NOMO-1 treated with DMSO at 0.1 percent for 48 hours (cell line): ENCODE data around the gene SPSB1.

ENCODE experiments used
- DNase-seq: peaks from one replicate; lab custom pipeline; 2025; ENCODE audit not compliant: unreplicated experiment; lab: John Stamatoyannopoulos, UW

The SPSB1 gene

DNA sequence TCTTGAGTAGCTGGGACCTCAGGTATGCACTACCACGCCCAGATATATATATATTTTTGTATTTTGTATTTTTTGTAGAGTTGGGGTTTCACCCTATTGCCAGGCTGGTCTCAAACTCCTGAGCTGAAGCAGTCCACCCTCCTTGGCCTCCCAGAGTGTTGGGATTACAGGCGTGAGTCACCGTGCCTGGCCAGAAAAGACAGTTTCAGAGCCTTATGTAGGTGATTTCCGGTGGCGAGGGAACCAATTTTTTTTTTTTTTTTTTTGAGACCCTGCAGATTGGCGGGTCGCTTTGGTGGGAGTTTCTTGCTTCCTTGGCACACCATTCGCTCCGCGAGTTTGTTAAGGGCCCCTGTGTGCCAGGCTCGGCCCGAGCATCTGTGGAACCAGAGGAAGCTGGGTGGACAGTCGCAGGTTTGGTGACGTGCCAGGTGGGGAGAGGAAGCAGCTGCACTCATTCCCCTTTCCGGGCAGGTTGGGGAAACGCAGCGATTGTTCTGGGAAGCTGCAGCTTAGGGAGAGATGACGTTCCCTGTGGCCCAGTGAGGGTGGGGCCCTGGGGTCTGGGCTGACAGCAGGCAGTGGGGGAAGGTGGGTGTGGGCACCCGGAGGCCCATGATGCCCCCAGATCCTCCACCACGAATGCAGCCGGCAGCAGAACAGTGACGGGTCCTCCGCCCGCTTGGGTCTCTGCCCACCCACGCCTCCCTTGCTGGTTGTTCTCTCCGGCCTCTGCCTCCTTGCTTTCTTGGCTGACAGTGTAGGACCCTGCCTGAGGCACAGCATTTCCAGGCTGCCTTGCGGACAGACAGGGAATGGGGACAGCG is 25.1 kb downstream of the SPSB1 start:
- no peak for DNase-seq

DNA sequence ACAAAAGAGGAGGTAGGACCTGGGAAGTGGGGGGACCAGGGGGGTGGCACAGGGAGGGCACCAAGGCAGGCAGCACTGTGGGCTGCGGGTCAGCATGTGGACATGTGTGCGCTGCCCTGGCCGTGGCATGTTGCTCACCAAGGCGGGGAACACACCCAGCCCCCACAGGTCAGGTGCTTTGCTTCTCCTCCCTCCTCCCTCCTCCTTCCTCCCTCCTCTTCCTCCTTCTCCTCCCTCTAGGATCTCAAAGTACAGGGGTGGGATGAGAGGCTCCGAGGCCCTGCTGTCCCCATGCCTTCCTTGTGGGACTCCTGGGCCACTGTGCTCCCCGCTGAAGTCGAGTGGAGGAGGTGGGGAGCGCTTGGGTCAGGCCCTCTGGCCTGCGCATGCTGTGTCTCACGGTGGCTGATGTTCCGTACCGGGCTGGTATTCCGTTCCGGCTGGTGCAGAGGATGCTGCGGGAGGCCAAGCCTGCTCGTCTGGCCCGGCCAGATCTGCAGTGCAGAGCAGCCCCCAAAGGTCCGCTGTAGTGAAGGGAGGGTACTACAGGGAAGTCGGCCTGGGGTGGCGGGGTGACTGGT is 26.6 kb downstream of the SPSB1 start:
- no peak for DNase-seq

DNA sequence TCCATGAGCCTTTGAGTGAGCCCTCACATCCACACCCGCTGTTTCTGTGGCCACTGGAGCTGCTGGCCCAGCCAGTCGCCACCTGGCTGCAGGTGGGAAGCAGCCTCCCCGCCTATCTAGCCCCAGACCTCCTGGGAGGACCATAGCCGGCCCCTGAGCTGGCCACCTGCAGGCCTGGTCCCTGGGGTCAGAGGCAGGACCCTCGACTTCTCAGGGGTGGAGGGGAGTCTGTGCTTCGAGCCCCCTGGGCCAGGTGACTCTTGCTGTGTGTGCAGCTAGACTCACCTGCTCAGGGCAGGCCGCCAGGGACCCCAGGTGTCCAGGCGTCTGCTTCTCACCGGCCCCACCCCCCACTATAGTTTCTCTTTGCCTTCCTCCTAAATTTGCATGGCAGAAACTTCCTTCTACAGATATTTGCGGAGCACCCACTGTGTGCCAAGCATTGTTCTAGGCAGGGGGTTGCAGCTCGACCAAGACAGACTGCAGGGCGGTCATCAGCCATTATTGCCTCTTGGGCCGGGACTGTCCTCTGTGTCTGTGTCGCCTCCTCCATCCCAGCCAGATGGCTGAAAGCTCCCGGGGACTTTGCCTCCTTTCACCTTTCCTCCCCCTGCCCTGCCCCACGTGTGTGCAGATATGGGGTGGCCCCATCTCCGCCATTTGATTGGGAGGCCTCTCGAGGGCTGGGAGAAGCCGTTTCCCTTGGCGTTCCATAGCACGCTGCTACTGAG is 27.3 kb downstream of the SPSB1 start:
- no peak for DNase-seq

DNA sequence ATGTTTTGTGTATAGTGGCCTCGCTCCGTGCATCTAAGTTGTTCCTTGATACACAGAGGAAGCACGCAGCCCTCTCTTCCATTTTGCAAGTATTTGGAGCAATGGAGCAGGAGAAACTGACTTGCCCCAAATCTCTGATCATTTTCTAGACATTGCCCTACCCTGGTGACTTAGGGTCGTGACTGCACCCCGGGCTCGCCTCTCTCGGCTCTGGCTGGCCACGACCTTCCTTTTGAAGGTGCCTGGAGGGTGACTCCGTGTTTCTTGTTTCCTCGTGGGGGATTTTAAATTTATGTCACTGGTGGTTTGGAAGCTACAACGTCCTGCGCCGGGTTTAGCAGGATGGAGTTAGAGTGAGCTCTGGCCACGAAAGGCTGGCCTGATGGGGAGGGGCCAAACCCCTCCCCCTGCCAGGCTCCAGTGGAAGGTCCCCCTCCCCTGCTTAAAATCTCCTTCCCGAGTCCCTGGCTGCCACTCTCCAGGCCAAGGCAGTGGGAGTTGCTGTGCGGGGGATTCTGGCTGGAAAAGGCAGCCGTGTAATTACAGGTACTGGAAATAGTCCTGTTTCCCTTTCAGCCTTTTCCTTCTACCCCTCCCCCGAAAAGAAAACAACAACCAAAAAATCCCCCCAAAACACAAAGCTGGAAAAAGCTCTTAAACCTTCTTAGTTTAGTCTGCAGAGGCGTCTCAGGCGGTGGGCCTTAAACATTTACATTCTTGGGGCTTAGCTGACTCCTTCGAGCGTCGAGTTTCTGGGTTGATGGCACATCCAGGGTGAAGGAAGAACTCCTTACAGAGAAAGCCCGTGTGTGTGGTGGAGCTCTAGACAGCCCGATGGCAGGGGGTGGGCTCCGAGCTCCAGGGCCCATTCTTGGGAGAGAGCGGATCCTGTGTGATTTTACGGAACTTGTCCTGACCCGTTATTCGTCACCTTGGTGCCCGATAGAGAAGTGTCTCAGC is 28.1 kb downstream of the SPSB1 start:
- DNase-seq = no peak

DNA sequence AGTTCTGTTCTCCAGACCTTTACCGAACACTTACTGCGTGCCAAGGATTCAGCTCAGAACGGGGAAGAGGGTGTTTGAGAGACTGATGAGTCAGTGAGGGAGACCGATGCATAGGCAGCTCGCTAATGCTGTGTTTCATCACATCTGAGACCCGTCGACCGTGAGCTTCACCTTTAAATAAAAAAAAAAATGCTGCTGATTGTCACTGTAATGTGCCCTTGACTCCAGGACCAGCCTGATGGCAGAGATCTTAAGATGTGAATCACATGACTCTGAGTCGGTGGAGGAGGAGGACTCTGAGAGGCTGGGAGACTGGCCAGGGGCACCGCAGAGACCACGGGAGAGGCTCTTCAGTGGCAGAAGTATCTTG is 28.8 kb downstream of the SPSB1 start:
- peak; percentile 70 for DNase-seq

DNA sequence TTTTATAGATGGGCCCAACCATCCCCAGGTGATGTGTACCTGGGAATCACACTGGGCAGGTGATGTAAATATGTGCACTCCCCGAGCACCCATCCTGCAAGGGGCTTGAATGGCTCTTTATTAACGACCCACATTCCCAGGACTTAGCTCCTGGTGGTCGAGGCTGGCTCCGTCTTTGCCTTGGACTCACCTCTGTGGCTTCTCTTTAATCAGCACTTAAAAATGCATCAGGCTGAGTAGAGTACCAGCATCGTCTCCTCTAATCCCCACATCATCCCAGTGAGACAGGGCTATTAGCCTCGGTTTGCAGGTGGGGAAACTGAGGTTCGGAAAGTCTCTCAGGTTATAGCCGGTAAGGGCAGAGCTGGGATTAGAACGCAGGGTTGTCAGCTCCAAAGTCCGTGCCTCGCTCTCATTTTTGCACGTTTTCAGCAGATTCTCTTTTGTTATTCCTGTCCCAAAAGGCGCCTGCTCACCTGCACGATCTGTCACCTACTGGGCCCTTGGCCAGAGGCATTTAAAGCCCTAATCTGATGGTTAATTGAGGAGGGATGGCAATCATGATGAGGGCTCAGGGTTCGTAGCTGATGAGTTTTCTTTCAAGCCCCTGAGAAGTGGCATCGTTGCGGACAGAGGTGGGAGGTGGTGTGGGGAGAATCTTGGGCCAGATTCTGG is 29.4 kb downstream of the SPSB1 start:
- DNase-seq = no peak

DNA sequence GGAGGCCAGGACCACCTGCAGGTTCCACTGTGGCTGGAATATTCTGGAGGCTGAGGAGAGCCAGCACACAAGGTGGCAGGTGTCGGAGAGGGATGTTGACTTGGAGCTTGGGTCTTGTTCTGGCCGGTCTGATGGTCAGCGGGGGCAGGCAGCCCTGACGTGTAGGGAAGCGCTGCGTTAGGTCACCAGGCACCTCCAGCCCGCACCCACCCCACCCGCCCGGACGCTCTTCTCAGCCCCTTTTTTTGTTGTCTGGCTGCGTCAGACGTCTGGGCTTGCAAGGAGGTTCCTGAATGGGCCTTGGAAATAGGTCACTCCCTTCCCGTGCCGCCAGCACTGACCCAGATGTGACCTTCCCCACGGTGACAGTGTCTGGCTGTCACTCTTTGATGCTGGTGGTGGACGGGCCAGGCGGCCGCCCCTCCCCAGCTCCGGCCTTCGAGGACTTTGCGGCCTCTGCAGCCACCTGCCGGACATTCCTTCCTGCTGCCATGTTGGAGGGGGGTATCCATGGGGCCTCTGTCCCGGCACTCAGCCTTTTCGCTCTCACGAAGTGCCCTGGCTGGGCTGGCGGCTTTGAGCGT is 30.1 kb downstream of the SPSB1 start:
- DNase-seq = no peak

DNA sequence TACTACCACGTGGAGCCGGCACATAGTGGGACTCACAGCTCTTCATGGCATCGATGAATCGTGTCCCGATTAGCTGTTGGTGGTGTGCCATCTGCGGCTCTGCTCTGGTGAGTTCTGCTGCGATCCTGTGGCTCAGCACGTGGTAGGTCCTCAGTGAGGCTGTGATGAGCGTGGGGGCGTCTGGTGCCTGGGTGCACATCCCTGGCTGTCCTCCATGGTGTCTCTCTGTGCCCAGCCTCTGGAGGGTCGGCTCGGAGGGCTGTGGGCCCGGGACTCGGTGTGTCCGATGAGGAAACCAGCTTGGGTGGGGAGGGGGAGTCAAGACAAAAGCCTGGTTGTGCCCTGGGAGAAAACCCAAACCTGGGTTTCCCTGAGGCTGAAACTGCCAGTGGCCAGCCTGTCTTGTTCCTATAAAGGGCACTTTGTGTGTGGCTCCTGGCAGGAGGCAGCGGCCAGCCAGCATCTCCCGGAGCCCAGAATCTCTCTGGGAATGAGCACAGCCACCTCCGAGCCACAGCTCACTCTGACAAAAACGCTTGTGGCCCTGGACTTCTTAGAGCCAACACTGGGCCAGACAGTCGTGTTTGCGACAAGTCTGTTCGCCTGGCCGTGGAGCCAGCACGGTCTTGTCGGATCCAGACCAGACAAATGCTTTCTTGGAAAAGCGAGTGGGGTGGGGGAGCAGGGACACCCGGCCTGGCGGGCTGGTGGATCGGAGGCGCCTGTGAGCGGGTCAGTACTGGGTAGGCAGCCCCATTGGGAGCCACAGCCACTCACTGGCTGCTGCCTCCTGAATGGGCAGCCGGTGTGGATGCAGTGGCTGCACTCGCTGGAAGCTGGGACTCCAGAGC is 31.8 kb downstream of the SPSB1 start:
- no peak for DNase-seq

DNA sequence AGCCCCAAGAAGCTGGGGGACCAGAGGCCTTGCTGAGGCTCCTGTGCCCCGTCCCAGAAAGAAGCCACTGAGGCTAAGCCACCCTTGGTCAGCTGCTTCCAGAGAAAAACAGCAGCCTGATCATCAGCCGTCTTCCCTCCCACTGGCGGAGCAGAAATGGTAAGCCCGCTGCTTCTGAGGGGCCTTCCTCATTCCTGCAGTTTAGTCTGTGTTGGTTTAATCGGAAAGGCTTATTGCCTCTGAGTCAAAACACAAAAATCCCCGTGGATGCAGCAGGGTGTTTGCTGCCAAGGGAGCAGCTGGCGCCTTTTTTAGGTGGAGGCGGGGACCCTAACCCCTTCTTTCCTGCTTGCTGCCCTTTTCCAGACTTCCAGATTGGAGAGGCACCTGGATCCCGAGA is 33.9 kb downstream of the SPSB1 start:
- DNase-seq = no peak

DNA sequence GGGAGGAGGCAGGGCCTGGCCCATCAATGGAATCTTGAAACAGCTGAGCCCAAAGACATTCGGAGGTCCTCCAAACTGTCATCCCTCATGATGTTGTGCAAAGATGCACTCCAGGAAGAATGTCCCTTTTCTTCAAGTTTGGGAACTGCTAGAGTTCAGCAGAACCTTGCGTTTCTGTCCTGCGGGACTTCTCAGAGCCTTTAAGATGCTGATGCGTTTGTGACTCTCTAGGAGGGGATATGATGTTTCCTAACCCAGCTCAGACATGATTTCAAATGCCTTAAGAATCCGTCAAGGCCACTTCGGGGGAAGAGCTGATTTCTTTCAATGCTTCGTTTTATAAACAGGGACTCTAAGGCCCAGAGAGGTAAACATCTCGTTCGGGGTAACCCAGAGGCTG is 35.5 kb downstream of the SPSB1 start:
- DNase-seq = no peak

DNA sequence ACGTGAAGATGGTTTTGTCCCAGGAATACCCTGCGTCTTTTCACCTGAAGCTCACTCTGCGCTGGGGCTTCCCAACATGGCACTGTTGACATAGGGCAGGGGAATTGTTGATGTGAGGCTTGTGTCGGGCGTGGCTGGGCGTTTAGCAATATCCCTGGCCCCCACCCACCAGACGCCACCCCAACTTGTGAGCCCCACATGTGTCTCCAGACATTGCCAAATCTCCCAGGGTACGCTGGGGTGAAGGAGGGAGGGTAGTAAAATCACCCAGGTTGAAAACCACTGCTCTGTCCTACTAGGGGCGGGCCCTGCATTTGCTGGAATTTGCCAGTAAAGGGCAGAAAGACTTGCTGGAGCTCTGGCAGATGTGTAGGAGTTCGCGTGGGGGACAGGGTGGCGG is 36.0 kb downstream of the SPSB1 start:
- DNase-seq = no peak

DNA sequence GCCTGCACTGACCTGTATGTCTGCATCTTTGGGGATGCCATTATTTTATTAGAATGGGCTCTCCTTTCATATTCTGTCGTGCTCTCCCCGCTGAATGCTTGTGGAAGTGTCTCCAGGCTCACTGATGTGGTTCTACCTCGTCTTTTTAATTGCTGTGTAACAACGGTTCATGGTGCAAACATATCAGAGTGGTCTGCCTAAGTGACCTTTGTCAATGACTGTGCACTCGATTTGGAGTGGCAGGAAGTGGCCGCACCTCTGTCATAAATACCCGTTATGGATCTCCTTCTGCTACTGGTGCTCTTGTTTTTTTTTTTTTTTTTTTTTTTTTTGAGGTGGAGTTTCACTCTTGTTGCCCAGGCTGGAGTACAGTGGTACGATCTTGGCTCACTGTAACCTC is 38.3 kb downstream of the SPSB1 start:
- DNase-seq = no peak

DNA sequence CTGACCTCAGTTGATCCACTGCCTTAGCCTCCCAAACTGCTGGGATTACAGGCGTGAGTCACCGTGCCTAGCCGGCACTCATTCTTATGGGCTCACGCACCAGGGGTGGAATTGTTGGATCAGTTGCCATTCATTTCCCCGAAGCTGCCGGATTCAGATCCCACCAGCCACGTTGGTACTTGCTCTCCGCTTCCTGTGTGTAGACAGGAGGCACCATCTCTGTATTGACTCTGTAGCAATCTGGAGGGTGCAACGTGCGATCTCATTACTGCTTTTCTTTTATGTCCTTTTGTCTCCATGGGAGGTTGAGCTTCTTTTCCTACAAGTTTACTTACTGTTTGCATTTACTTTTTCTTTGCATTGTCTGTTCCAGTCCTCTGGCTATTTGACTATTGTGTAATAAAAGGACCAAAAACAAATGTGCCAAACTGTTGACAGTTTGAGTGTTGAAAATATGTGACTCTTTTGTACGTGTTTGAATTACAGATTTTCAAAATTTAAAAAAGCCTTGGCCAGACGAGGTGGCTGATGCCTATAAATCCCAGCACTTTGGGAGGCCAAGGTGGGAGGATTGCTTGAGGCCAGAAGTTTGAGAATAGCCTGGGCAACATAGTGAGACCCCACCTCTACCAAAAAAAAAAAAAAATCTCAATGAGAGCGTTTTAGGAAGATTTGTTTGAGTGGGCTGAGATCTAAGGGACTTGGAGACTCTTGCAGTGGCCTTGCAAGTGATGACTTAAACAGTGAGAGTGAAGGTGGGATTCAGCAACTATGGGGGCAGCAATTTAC is 39.1 kb downstream of the SPSB1 start:
- DNase-seq = no peak

DNA sequence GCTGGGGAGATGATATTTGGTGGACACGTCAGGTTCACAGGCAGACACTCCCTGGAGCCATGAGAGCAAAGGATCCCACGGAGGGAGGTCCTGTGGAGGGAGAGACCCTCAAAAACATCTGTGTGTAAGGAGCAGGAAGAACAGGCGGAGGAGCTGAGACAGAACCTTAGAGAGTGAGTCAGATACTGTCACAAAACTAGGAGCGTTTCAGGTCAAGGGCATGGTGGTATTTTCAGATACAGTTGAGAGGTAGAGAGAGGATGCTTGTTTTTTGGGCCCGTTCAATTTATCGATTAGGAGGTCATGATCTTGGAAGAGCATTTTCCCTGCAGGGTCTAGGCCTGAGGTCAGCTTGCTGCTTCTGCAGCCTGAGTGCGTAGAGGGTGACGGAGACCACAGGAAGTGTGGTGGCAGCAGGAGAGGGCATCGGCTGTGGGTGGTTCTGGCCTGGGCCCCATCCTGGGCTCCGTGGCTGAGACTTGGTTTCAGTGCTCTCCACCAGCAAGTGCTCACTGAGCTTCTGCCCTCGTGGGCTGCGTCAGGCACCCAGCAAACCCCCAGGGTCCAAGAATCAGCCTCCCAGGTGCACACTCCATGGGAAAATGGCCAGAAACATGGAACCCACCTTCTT is 39.9 kb downstream of the SPSB1 start:
- no peak for DNase-seq

DNA sequence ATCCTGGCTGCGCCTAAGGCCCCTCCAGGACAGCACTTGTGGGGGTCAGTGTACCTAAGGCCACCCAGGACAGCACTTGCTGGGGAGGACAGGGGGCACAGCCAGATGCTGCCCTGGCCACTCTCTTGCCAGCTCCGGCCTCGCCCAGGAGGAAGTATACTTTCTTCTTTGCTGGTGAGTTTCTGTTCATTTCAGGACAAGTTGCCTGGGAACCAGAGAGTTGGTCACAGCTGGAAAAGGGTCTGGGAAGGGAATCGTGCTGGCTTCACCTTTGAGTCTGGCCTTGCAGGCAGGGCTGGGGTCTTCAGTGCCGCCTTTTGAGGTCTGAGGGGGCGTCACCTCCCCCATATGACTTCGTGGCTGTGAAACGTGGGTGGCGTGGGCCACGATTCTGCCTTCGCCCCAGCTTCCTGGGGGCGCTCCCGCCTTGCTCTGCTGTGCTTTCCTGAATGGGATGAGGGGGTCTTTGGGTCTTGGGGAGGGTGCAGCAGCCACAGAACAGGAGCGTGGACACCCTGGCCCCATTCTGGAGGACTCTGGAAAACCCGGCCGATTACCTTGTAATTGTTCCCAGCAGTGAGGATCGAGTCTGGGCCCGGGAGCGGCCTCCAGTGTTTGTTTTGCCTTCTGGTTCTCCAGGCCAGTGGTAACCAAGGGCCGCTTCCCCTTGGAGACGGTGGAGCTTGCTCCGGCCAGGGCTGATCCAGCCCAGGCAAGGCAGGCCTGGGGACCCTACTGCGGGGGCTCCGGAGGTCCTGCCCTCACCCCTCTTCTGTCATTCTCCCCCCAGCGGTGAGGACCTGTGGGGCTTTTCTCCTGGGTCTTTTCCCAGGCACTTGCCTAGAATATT is 45.9 kb downstream of the SPSB1 start:
- no peak for DNase-seq

DNA sequence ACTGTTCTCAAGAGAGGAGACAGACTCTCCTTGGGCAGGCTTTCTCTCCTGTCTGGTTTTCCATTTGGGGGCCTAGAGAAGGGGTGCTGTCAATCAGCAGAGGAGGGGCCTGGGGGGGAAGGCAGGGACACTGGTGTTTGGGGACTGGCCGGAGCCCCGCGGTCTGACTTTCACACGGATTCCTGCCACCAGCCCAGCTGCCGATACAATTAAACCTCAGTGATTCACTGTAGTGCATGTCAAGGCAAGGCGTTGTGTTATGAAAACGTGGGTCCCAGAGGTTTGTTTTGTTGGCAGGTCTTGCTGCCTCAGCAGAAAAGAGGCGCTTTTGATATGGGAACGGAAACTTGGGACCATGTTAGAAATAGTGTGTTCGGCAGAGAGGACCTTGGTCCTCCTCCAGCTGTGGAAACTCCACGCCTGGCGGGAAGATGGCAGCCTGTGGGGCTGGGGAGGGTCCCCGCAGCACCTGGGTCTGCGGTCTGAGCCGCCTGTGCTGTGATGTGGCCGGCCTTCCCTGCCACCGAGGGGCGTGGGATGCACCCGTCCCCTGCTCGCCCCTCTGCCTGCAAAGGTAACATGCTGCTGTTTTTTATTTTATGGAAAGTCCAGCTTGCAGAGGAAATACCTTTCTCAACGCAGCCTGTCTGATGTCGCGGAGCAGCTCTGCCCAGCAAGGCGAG is 47.6 kb downstream of the SPSB1 start:
- no peak for DNase-seq

DNA sequence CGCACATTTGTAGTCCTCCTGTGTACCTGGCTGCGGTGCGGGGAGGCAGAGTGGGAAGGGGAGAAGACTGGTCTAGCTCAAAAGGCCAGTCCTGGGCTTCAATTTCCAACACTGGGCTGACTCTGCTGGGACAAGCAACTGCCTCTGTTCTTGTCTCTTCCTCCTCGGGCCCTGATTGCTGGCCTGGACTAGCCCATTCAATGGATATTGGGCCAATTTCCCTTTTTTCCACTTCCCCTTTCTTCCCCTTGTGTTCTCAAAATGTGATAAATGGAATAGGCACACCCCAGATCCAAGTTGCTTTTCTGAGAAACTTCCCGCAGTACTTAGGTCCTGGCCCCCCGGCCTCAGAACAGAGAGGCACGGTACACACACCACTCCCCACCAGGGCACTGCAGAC is 48.2 kb downstream of the SPSB1 start:
- DNase-seq = peak; percentile 53
